K562 (cell line): ENCODE results near the gene TSHR.

Source experiments
- NFYB ChIP-seq: IDR thresholded peaks from 2 replicates; pipeline ENCODE4 v1.6.1; 2011; ENCODE audit warnings: mild to moderate bottlenecking, moderate library complexity; ENCODE audit not compliant: insufficient read length; ENCODE audit errors: extremely low read depth
- SETDB1 ChIP-seq: IDR thresholded peaks from one replicate; pipeline ENCODE4 v1.6.1; 2012; ENCODE audit warnings: low read length, control low read depth, inconsistent platforms
- USF2 ChIP-seq: sonication (generic); formaldehyde crosslinking; IDR thresholded peaks from 2 replicates; pipeline ENCODE4 v1.5.0; 2020; ENCODE audit warnings: missing genetic modification reagents
- TF ChIP-seq, protein P1 (sequence below): fragments of 150-350 bp; conservative IDR thresholded peaks from 2 replicates; pipeline ENCODE4 v1.6.1; 2014; ENCODE audit warnings: low read length
- TF ChIP-seq, protein P2 (sequence below), 3 experiments: IDR thresholded peaks in 2 of 3; conservative IDR thresholded peaks in 1 of 3; 2 replicates each; pipeline ENCODE4 v1.5.1; 2011 to 2012; ENCODE audit warnings: low read length in 3 of 3, mild to moderate bottlenecking in 3 of 3, control low read depth in 2 of 3, improper control_type of control experiment in 1 of 3, inconsistent platforms in 1 of 3, low read depth in 1 of 3, mixed read lengths in 1 of 3, moderate library complexity in 1 of 3; ENCODE audit not compliant: insufficient read depth in 2 of 3

DNA sequence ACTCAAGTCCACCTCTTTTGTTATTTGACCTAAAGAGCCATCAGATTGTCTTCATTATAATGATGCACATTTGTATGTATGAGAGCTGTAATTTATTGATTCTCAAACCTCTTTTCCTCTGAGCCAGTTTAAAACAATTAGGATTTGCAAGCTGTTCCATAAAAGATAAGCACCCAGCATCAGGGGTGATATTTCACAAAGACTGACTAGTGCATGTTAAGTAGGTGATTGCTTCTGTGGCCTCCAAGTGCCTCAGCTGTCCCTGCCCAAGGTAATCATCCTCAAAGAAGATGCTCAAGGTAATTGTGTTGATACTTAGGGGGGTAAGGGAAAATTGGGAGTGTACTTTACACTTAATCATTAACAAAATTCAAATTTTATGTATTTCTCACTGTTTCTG is 32.1 kb upstream of the TSHR start:
- no peak for TF ChIP-seq SETDB1
- TF ChIP-seq, protein P1, sequence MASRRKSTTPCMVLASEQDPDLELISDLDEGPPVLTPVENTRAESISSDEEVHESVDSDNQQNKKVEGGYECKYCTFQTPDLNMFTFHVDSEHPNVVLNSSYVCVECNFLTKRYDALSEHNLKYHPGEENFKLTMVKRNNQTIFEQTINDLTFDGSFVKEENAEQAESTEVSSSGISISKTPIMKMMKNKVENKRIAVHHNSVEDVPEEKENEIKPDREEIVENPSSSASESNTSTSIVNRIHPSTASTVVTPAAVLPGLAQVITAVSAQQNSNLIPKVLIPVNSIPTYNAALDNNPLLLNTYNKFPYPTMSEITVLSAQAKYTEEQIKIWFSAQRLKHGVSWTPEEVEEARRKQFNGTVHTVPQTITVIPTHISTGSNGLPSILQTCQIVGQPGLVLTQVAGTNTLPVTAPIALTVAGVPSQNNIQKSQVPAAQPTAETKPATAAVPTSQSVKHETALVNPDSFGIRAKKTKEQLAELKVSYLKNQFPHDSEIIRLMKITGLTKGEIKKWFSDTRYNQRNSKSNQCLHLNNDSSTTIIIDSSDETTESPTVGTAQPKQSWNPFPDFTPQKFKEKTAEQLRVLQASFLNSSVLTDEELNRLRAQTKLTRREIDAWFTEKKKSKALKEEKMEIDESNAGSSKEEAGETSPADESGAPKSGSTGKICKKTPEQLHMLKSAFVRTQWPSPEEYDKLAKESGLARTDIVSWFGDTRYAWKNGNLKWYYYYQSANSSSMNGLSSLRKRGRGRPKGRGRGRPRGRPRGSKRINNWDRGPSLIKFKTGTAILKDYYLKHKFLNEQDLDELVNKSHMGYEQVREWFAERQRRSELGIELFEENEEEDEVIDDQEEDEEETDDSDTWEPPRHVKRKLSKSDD = no peak
- TF ChIP-seq USF2 (CRISPR knock-in tag) = no peak
- TF ChIP-seq, protein P2, sequence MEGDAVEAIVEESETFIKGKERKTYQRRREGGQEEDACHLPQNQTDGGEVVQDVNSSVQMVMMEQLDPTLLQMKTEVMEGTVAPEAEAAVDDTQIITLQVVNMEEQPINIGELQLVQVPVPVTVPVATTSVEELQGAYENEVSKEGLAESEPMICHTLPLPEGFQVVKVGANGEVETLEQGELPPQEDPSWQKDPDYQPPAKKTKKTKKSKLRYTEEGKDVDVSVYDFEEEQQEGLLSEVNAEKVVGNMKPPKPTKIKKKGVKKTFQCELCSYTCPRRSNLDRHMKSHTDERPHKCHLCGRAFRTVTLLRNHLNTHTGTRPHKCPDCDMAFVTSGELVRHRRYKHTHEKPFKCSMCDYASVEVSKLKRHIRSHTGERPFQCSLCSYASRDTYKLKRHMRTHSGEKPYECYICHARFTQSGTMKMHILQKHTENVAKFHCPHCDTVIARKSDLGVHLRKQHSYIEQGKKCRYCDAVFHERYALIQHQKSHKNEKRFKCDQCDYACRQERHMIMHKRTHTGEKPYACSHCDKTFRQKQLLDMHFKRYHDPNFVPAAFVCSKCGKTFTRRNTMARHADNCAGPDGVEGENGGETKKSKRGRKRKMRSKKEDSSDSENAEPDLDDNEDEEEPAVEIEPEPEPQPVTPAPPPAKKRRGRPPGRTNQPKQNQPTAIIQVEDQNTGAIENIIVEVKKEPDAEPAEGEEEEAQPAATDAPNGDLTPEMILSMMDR (IDR thresholded peaks at IDR 0.05 in 2 of 3, conservative IDR thresholded peaks at IDR 0.05 in 1 of 3; ENCODE audit: insufficient read depth in 2 of 3, low read depth in 1 of 3, low read length in 3 of 3) = no peak
- no peak for TF ChIP-seq NFYB
